Measurements from ENCODE around the gene AK5.

Gene AK5

GRCh38 chr1:77281491-77282186, at the start of gene AK5:
Gene AK5, plus strand, starts transcription at chr1:77282019. Its CDS starts 295 bp downstream, at chr1:77282314.
- no peaks in the 10 kb centered on the region for H3K9me3 ChIP-seq (ENCODE audit: control insufficient read depth, low read depth, low read length)
- peak within 1 kb of the TSS; percentile 43 for H3K9ac ChIP-seq (ENCODE audit: low read length)
- no peak within 1 kb of the TSS for H3K27ac ChIP-seq (ENCODE audit: low read length)
- H3K27me3 ChIP-seq (ENCODE audit: control insufficient read depth, insufficient read depth, low read length) = peaks cover 61% of the 10 kb centered on the region
- H3K4me1 ChIP-seq (ENCODE audit: control insufficient read depth, low read depth, low read length) = peaks cover 16% of the 10 kb centered on the region
- no peaks in the 10 kb centered on the region for H3K36me3 ChIP-seq (ENCODE audit: control insufficient read depth, low read depth, low read length)
- H3K4me3 ChIP-seq (ENCODE audit: low read length) = peak within 1 kb of the TSS; percentile 80

DNA sequence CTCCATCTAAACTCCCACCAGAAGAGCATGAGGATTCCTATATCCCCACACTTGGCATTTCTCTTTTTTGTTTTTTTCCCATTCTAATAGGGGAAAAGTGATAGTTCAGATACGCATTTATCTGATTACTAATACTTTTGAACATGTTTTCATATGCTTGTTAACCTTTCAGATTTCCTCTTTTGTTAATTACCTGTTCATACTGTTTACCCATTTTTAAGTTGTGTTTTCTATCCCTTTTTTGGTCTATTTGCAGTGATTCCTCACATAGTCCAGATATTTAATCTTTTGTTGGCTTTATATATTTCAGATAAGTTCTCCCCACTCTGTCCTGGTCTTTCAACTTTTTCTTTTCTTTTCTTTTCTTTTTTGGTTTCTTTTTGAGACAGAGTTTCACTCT, 49.0 kb upstream of the AK5 start:
- H3K9ac ChIP-seq (ENCODE audit: low read length) = no peak overlapping the region
- no peaks in the 10 kb centered on the region for H3K27me3 ChIP-seq (ENCODE audit: control insufficient read depth, insufficient read depth, low read length)
- no peak overlapping the region for H3K4me3 ChIP-seq (ENCODE audit: low read length)
- no peaks in the 10 kb centered on the region for H3K36me3 ChIP-seq (ENCODE audit: control insufficient read depth, low read depth, low read length)
- H3K27ac ChIP-seq (ENCODE audit: low read length) = no peak overlapping the region
- no peaks in the 10 kb centered on the region for H3K4me1 ChIP-seq (ENCODE audit: control insufficient read depth, low read depth, low read length)
- no peaks in the 10 kb centered on the region for H3K9me3 ChIP-seq (ENCODE audit: control insufficient read depth, low read depth, low read length)

DNA sequence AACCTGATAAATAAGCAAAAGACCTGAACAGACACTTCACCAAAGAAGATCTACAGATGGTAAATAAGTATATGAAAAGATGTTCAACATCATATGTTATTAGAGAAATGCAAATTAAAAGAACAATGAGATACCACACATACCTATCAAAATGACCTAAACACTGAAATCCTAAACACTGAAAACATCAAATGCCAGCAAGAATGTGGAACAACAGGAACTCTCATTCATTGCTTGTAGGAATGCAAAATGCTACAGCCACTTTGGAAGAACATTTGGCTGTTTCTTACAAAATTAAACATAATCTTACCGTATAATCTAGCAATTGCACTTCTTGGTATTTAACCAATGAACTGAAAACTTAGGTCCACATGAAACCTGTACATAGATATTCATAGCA, 47.7 kb upstream of the AK5 start:
- Histone ChIP-seq H3K27me3 (ENCODE audit: control insufficient read depth, insufficient read depth, low read length) (no peaks in the 10 kb centered on the region), H3K9ac (ENCODE audit: low read length) (no peak overlapping the region), H3K9me3 (ENCODE audit: control insufficient read depth, low read depth, low read length) (no peaks in the 10 kb centered on the region), H3K36me3 (ENCODE audit: control insufficient read depth, low read depth, low read length) (no peaks in the 10 kb centered on the region), H3K27ac (ENCODE audit: low read length) (no peak overlapping the region), H3K4me3 (ENCODE audit: low read length) (no peak overlapping the region), H3K4me1 (ENCODE audit: control insufficient read depth, low read depth, low read length) (no peaks in the 10 kb centered on the region)

DNA sequence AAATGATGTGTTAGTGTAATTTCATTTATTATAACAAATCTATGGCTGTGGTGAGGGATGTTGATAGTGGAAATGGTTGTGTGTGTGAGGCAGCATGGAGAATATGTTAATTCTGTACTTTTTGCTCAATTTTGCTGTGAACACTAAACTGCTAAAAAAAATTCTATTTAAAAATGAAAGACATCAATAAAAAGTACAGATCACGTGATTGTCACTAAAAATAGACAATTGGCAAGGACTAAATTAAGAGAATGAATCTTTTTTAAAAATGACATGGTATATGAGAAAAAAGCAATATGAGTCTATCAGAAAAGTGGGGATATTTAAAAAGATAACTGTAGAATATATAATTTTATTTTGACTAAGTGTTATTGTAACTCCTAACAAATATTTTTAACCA, 46.9 kb upstream of the AK5 start:
- Histone ChIP-seq H3K27ac (ENCODE audit: low read length) (no peak overlapping the region), H3K9me3 (ENCODE audit: control insufficient read depth, low read depth, low read length) (no peaks in the 10 kb centered on the region), H3K27me3 (ENCODE audit: control insufficient read depth, insufficient read depth, low read length) (no peaks in the 10 kb centered on the region), H3K4me3 (ENCODE audit: low read length) (no peak overlapping the region), H3K4me1 (ENCODE audit: control insufficient read depth, low read depth, low read length) (no peaks in the 10 kb centered on the region), H3K36me3 (ENCODE audit: control insufficient read depth, low read depth, low read length) (no peaks in the 10 kb centered on the region), H3K9ac (ENCODE audit: low read length) (no peak overlapping the region)

DNA sequence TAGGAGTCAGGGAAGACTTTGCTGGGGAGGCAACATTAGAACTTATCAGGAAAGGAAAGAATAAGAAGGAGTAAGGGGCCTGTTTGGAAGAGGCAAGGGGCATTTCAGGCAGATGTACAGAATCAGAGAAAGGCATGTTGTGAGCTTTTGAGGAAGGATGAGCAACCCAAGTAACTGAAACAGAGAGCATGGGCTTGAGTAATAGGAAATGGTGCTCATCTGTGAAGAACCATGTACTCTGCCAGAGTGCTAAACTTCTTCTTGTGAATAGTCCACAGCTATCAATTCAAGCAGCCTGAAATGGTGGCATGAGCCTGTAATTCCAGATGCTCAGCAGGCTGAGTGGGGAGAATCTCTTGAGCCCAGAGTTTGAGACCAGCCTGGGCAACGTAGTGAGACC, 43.4 kb upstream of the AK5 start:
- no peaks in the 10 kb centered on the region for H3K4me1 ChIP-seq (ENCODE audit: control insufficient read depth, low read depth, low read length)
- H3K9me3 ChIP-seq (ENCODE audit: control insufficient read depth, low read depth, low read length) = no peaks in the 10 kb centered on the region
- H3K27me3 ChIP-seq (ENCODE audit: control insufficient read depth, insufficient read depth, low read length) = no peaks in the 10 kb centered on the region
- H3K9ac ChIP-seq (ENCODE audit: low read length) = no peak overlapping the region
- no peak overlapping the region for H3K27ac ChIP-seq (ENCODE audit: low read length)
- no peaks in the 10 kb centered on the region for H3K36me3 ChIP-seq (ENCODE audit: control insufficient read depth, low read depth, low read length)
- H3K4me3 ChIP-seq (ENCODE audit: low read length) = no peak overlapping the region

- Histone ChIP-seq H3K4me1 (ENCODE audit: control insufficient read depth, low read depth, low read length) (no peaks in the 10 kb centered on the region), H3K4me3 (ENCODE audit: low read length) (no peak overlapping the region), H3K36me3 (ENCODE audit: control insufficient read depth, low read depth, low read length) (no peaks in the 10 kb centered on the region), H3K9me3 (ENCODE audit: control insufficient read depth, low read depth, low read length) (no peaks in the 10 kb centered on the region), H3K27ac (ENCODE audit: low read length) (no peak overlapping the region), H3K27me3 (ENCODE audit: control insufficient read depth, insufficient read depth, low read length) (no peaks in the 10 kb centered on the region), H3K9ac (ENCODE audit: low read length) (no peak overlapping the region)
Measured at GRCh38 chr1:77239311-77239710, 42.5 kb upstream of the AK5 start.

DNA sequence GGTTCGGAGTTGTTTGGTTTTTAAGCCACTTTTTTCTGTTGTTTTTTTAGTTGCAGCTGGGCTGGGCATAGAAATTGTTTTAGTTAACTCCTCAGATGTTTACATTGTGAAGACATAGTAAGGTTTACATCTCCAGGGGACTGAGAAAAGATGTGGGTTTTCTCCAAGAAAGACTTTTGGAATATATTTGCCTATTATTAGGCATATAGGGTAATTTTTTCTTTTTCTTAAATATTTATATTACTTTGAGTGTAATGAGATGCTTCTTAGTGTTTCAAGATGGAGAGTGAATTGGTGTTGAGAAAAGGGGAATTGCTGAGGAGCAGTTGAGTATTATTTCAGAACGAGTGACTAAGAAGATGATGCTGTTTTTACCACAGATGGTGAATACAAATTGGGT, 36.0 kb upstream of the AK5 start:
- H3K27ac ChIP-seq (ENCODE audit: low read length) = no peak overlapping the region

GRCh38 chr1:77250126-77250525, 31.7 kb upstream of the AK5 start:
- peaks cover 3% of the 10 kb centered on the region for H3K9me3 ChIP-seq (ENCODE audit: control insufficient read depth, low read depth, low read length)
- no peak overlapping the region for H3K4me3 ChIP-seq (ENCODE audit: low read length)
- no peaks in the 10 kb centered on the region for H3K4me1 ChIP-seq (ENCODE audit: control insufficient read depth, low read depth, low read length)
- no peak overlapping the region for H3K27ac ChIP-seq (ENCODE audit: low read length)
- H3K9ac ChIP-seq (ENCODE audit: low read length) = no peak overlapping the region
- H3K27me3 ChIP-seq (ENCODE audit: control insufficient read depth, insufficient read depth, low read length) = no peaks in the 10 kb centered on the region
- H3K36me3 ChIP-seq (ENCODE audit: control insufficient read depth, low read depth, low read length) = no peaks in the 10 kb centered on the region

More for the DNA sequence above, 36.0 kb upstream of the AK5 start:
- Histone ChIP-seq H3K9me3 (ENCODE audit: control insufficient read depth, low read depth, low read length) (peaks cover 3% of the 10 kb centered on the region), H3K4me3 (ENCODE audit: low read length) (no peak overlapping the region), H3K4me1 (ENCODE audit: control insufficient read depth, low read depth, low read length) (no peaks in the 10 kb centered on the region), H3K9ac (ENCODE audit: low read length) (no peak overlapping the region), H3K27me3 (ENCODE audit: control insufficient read depth, insufficient read depth, low read length) (no peaks in the 10 kb centered on the region), H3K36me3 (ENCODE audit: control insufficient read depth, low read depth, low read length) (no peaks in the 10 kb centered on the region)

- no peak overlapping the region for H3K4me3 ChIP-seq (ENCODE audit: low read length)
- H3K9me3 ChIP-seq (ENCODE audit: control insufficient read depth, low read depth, low read length) = peaks cover 3% of the 10 kb centered on the region
- H3K27ac ChIP-seq (ENCODE audit: low read length) = no peak overlapping the region
- H3K36me3 ChIP-seq (ENCODE audit: control insufficient read depth, low read depth, low read length) = no peaks in the 10 kb centered on the region
- H3K4me1 ChIP-seq (ENCODE audit: control insufficient read depth, low read depth, low read length) = no peaks in the 10 kb centered on the region
- H3K27me3 ChIP-seq (ENCODE audit: control insufficient read depth, insufficient read depth, low read length) = no peaks in the 10 kb centered on the region
- H3K9ac ChIP-seq (ENCODE audit: low read length) = no peak overlapping the region
Measured at GRCh38 chr1:77253211-77253610, 28.6 kb upstream of the AK5 start.

GRCh38 chr1:77263708-77264107, 18.1 kb upstream of the AK5 start:
- peaks cover 44% of the 10 kb centered on the region for H3K27me3 ChIP-seq (ENCODE audit: control insufficient read depth, insufficient read depth, low read length)
- H3K9me3 ChIP-seq (ENCODE audit: control insufficient read depth, low read depth, low read length) = no peaks in the 10 kb centered on the region
- no peaks in the 10 kb centered on the region for H3K4me1 ChIP-seq (ENCODE audit: control insufficient read depth, low read depth, low read length)
- no peaks in the 10 kb centered on the region for H3K36me3 ChIP-seq (ENCODE audit: control insufficient read depth, low read depth, low read length)
- no peak overlapping the region for H3K4me3 ChIP-seq (ENCODE audit: low read length)
- no peak overlapping the region for H3K27ac ChIP-seq (ENCODE audit: low read length)
- H3K9ac ChIP-seq (ENCODE audit: low read length) = no peak overlapping the region

GRCh38 chr1:77265180-77265579, 16.6 kb upstream of the AK5 start:
- Histone ChIP-seq H3K4me3 (ENCODE audit: low read length) (no peak overlapping the region), H3K9me3 (ENCODE audit: control insufficient read depth, low read depth, low read length) (no peaks in the 10 kb centered on the region), H3K4me1 (ENCODE audit: control insufficient read depth, low read depth, low read length) (no peaks in the 10 kb centered on the region), H3K27ac (ENCODE audit: low read length) (no peak overlapping the region), H3K9ac (ENCODE audit: low read length) (no peak overlapping the region), H3K27me3 (ENCODE audit: control insufficient read depth, insufficient read depth, low read length) (peaks cover 44% of the 10 kb centered on the region), H3K36me3 (ENCODE audit: control insufficient read depth, low read depth, low read length) (no peaks in the 10 kb centered on the region)

- Histone ChIP-seq H3K27ac (ENCODE audit: low read length) (no peak overlapping the region), H3K9ac (ENCODE audit: low read length) (no peak overlapping the region), H3K4me1 (ENCODE audit: control insufficient read depth, low read depth, low read length) (no peaks in the 10 kb centered on the region), H3K4me3 (ENCODE audit: low read length) (no peak overlapping the region), H3K27me3 (ENCODE audit: control insufficient read depth, insufficient read depth, low read length) (peaks cover 44% of the 10 kb centered on the region), H3K36me3 (ENCODE audit: control insufficient read depth, low read depth, low read length) (no peaks in the 10 kb centered on the region), H3K9me3 (ENCODE audit: control insufficient read depth, low read depth, low read length) (no peaks in the 10 kb centered on the region)
Measured at GRCh38 chr1:77267035-77267434, 14.8 kb upstream of the AK5 start.
